Right ventricle myocardium superior (tissue), 1 donor: ENCODE measurements around the gene SPCS2. TPM values are rescaled to one million over a fixed set of nuclear protein-coding genes. Genes with fewer than 3 reads are reported as not detected.

Source experiments
- ATAC-seq: fragments of 200-7000 bp; cut with Tn5 transposase; one replicate; pipeline ENCODE4 v1.9.1; 2020; ENCODE audit warnings: mild to moderate bottlenecking; ENCODE audit not compliant: poor library complexity
- DNase-seq: peaks from one replicate; pipeline ENCODE4 v3.0.0-alpha.2; 2020
- intact Hi-C: fragments of 100-400 bp; cut with DNase I; formaldehyde crosslinking; loops from one replicate; pipeline ENCODE4 v1.11.2; 2022
- total RNA-seq: library from RNA; stranded (reverse); fragmentation: NEBNext Ultra II Directional; extraction: Animal tissue kit (Norgen Biotek cat#: 25700); gene quantifications from one replicate; pipeline ENCODE4 v1.2.1, GENCODE V29; 2021
- donor health status: DM: no; HTN: yes; CAD: no; lungs with severe emphysema.

The SPCS2 gene
- total RNA-seq, 1 donor from 2014 or later = 98.4 TPM

DNA sequence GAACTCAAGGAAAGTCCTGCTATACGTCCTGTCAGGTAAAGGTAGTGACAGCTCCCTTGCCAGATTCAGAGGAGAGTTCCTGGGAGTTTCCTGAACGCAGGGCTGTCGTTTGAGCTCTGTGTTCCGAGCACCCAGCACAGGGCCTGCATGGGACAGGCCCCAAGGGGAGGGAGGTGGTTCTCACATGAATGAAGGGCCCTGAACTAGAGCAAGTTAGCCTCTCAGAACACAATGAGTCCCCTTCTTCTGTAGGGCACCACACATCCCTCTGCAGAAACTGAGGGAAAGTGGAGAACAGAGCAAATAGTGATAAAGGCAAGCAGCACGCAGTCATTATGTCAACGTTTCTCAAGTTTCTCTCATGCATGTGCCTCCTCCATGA lies 75.0 kb downstream of the SPCS2 start:
- ATAC-seq (no peak), DNase-seq (no peak)
- intact Hi-C loops = loop anchor here (5.0 kb wide), 1 partner anchor 223 kb away; no protein-coding TSS in a partner anchor

DNA sequence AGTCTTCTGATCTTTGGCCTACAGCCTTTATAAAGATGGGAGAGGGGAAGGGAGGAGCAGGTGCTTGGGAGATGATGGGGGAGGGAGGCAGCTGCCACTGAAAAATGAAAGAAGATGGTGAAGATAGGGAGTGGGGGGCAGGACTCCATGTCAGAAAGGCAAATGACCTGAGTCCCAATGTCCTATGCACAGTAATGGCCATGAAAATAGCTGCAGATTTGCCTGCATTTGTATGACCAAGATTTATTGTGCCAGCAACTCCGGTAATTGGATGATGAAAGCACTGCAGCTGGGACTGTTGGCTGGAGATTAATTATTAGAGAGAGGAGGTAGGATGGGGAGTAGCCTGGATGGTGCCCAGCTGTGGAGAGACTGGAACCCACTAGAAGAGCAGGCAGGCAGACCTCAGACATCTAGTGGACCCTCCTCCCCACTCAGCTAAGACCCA lies 75.7 kb downstream of the SPCS2 start:
- ATAC-seq (no peak), DNase-seq (no peak)
- intact Hi-C loops = loop anchor here (5.0 kb wide), 1 partner anchor 223 kb away; no protein-coding TSS in a partner anchor

DNA sequence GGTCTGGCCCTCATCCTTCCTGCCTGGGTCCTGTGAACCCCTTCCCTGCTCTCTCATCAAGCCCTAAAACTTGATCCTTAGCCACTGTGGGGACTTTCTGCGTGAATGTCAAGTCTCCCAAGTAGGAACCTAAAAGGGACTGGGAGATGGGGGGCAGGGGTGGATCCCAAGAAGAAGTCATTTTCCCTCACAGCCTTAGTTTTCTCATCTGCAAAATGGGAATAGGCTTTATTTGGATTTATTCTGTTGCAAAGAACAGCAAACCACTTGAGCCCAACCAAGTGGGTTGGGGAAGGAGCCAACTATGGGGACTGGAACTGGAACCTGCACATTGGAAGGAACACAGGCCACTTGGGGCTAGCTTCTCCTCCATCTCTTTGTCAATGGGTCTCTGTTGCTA lies 76.5 kb downstream of the SPCS2 start:
- DNase-seq (no peak), ATAC-seq (no peak)
- intact Hi-C loops = no loop called here

DNA sequence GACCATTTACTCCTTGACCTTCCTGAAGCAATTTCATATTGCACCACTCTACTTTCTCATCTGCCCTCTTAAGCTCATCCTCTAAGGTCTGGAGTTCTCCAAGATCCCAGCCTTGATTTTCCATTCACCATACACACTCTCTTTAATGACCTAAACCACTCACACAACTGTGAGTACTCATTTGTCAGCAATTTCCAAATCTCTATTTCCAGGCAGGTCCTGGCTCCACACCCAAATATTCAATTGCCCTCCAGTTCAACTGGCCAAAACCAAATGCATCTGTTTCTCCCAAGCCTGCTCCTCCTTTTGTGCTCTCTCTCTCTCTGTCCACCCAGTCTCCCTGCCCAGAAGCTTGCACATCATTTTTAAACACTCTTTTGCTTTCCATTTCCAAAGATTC lies 79.3 kb downstream of the SPCS2 start:
- ATAC-seq = no peak
- intact Hi-C loops = no loop called here
- no peak for DNase-seq

Other genes starting within 250 kb of the SPCS2 start
- 11.1 TPM for gene CHRDL2, start 217.8 kb upstream of the SPCS2 start, total RNA-seq
- 10.2 TPM for gene RNF169, start 200.4 kb upstream of the SPCS2 start, total RNA-seq
- gene XRRA1, start 175 bp upstream of the SPCS2 start, total RNA-seq = 5.3 TPM
- gene NEU3, start 39.7 kb downstream of the SPCS2 start, total RNA-seq = 3.5 TPM
- gene OR2AT4, start 147.6 kb downstream of the SPCS2 start, total RNA-seq = not detected
- gene SLCO2B1, start 201.8 kb downstream of the SPCS2 start, total RNA-seq = 28.2 TPM